IMR-90 (cell line): ENCODE results near the gene RASL11B.

ENCODE experiments used
- BHLHE40 ChIP-seq: fragments of 150-350 bp; IDR thresholded peaks from 2 replicates; pipeline ENCODE4 v1.6.1; 2016; ENCODE audit warnings: mild to moderate bottlenecking, low read depth, low read length
- CTCF ChIP-seq: conservative IDR thresholded peaks from 2 replicates; pipeline ENCODE4 v1.5.1; 2012; ENCODE audit warnings: mild to moderate bottlenecking, low read depth, low read length, improper control_type of control experiment
- RCOR1 ChIP-seq: IDR thresholded peaks from 2 replicates; pipeline ENCODE4 v1.6.1; 2012; ENCODE audit warnings: mild to moderate bottlenecking, low read length, improper control_type of control experiment; ENCODE audit not compliant: insufficient replicate concordance

- TF ChIP-seq RCOR1, result no peak
- TF ChIP-seq CTCF, result no peak
- no peak for TF ChIP-seq BHLHE40
Measured at GRCh38 chr4:52843958-52844357, 18.2 kb upstream of the RASL11B start.
